HG03439 (cell line): ENCODE results near the gene CTBP2.

Source experiments
- ATAC-seq: cut with Tn5 transposase; IDR thresholded peaks from one replicate; pipeline ENCODE4 v1.9.1; 2021; ENCODE audit warnings: mild to moderate bottlenecking, moderate library complexity; ENCODE audit not compliant: unreplicated experiment

CTBP2 gene

DNA sequence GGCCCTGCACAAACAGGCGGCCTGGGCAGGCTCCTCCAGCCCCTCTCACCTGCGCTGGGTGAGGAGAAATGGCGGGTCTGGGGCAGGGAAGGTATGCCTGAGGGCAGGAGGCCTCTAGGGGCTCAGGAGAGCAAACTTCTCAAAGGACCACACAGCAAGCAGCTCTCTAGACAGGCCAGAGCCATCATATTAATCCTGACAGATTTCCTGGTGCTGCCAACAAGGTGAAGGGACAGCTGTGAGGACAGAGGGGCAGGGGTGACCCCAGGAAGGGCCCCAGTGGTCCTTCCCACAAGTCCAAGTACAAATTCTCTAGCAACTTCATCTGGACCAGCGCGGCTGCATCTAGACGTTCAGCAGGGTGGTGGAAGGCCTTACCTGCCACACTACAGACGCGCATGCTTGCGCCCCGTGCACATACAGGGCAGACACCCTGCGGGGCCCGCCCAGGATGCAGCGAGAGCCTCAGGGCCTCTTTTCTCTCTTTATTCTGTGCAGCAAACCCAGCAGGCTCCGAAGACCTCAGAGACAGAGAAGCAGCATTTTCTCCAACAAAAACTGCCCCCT lies 156.4 kb downstream of the CTBP2 start:
- ATAC-seq = no peak

DNA sequence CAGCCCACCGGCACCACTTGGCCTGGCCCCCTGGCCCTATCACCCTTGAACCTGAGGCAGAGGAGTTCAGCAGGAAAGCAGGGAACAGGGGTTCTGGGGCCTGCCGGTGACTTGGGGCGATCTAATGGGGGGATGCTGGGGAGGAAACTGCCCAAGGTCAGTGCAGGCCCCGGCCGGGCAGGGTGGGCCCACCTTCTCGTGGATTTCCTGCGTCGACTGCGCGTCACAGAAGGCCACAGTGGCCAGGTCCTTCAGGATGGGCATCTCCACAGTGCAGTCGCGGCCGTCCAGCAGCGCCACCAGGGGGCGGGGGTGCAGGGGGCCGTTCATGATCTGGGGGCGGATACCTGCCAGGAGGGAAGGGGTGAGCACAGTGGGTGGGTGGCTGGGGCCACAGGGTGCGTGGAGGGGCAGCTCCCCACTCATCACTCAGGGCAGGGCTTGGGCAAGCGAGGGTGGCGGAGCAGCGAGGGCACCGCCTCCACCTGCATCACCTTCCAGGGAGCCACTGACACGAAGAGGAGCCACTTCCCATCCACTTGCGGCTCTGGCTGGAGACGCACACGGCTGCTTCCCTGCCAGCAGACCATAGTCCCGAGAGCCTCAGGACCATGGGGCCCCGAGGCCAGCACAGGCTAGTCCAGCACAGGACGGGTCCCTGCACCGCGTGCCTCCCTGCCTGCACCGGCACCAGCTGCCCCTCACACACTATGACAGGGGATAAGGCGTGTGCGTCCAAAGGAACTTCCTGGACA lies 157.0 kb downstream of the CTBP2 start:
- no peak for ATAC-seq

DNA sequence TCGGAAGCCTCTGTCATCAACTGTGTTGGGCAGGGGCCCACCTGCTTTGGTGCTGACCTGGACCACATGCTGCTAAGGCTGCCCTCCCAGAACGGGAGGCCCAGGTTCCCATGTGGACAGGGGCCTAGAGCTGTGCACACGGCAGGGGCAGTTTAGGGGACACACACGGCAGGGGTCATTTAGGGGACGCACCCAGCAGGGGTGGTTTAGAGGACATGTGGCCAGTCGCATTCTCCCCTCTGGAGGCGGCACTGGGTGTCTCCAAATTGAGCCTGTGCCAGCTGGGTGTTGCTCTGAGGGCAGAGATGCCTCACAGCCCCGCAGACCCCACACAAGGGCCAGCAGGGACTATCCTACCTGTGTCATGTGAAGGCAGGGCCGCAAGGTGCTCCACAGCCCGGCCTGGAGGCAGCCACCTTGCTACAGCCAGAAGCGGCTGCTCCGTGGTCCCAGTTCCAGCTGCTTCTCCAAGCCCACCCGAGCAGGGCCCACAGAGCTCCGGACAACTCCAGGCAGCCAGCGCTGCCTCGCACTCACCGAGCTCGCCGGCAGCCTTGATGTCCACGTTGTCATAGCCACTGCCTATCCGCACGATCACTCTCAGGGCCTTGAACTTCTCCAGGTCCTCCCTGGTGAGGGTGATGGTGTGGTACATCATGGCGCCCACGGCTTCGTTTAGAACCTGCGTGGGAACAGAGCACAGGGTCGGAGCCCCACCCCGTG lies 157.8 kb downstream of the CTBP2 start:
- ATAC-seq = no peak

DNA sequence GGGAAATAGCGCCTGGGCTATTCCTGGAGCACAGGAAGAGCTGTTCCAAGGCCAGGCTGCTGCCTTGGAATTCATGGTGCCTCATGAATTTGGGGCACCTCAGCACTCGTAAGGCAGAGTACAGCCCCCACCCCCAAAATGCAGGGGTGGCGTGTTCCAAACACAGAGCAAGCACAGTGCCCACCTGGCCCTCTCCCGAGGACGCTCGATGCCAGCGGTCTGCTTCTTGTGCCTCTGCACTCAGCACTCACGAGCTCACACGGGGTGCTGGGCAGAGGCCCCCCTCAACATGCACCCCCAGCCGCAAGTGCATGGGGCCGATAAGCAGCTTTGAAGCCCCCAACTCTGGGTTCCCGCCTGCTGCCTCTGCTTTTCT lies 158.3 kb downstream of the CTBP2 start:
- ATAC-seq = no peak

DNA sequence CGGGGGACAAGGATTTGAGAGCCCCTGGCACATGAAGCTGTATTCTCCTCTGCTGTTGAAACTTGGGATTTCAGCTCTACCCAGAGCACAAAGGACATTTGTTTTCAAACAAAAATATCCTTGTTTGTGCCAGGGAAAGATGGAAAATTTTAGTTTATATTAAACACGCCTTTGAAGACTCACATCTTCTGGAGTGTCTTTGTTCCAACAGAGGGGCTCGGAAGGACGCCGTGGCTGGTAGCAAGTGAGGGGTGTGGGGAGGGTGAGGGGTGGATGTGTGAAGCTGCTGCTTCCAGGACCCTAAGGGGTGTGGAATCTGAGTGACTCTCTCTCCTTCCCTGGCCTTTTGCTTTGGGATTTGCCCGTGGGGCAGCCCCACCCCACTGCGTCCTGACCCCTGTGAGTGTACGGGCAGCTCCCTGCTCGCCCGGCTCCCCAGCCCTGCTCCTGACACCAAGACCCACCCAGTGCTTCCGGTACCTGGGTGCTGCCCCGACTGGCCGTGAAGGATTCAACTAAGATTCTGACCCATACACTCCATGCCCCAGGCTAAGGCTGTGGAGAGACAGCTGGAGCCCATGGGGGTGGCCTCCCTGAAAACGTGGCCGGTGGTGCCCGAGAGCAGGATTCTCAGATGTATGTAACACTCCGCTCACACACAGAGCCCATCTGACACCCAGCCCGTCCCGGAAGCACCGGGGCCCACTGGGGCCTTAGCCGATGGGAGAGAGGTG lies 158.9 kb downstream of the CTBP2 start:
- ATAC-seq = no peak

DNA sequence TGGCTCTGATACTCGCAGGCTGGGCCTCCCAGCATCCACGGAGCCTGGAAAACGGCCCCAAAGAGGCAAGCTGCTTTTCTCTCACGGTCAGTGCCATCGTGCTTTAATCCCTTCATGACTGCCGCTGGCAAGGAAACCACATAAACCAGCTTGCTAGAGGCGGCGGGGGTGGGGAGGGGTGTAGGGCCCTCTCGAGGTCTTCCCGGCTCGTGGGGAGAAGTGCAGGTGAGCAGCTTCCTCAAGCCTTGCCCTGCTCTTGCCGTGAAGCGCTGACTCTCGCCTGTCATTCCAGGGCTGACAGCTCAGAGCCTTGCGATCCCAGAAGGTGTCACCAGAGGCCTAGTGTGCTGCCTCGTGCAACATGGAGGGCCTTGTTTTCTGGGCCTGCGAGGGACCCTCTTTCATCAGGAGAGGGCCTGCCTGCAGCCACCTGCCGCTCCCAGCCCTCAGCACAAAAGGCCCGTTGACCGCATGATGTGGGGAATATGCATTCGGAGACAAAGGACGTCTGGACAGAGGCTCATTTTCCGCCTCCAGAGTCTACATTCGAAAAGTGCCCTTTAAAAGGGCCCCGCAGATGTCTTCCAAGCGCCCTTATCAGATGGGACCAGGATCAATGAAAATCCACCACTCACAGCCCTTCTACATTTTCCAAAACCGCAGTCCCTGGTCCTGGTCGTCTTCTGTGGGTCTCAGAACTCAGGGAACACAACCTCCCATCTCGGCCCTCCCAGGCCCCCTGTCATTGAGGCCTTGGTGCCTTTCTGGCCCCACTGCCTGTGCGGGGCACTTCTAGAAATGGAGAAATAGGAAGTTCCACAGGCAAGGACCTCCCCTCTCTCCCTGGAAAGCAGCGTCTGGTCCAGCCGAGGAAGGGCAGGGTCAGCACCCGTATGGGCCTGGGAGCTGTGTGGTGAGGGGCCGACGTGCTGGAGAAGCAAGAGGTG lies 159.7 kb downstream of the CTBP2 start:
- ATAC-seq = no peak

DNA sequence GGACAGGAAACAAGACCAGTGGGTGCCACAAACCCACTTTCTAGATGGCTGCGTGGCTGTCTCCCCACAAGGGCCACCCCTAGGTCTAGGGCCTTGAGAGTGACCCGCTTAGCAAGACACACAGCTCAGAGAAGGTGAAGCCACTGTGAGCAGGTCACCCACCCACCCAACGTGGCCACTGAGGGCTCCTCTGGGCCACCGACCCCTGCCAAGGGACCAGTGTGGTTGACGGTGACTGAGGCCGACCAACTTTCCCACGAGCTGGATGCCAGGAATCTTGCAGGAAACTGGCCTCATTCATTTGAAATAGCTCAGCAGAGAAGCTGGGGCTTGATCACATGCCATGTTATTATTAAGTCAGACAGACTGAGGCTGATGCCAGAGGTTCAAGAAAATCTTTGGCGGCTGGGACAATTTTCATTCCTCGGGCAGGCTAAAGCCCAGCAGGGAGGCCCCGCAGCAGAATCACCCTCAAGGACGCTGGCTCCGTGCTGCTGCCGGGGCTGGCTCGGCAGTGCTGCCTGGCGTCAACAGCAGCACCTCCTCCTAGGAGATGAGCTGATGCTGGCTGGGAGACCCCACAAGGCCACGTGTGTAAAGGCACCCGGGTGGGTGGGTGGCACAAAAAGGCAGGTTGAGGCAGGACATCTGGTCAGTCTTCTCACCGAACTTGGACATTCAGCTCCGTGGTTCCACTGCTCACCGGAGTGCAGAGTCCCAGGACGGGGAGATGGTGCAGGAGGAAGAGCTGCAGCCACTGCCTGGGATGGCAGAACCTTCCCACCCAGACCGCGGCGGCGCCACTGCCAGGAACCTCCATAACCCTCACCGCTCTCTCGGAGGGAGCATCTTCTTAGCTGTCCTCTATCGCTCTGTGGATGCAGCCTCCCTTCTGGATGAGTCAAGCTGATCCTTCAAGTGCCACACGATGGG lies 160.7 kb downstream of the CTBP2 start:
- no peak for ATAC-seq

DNA sequence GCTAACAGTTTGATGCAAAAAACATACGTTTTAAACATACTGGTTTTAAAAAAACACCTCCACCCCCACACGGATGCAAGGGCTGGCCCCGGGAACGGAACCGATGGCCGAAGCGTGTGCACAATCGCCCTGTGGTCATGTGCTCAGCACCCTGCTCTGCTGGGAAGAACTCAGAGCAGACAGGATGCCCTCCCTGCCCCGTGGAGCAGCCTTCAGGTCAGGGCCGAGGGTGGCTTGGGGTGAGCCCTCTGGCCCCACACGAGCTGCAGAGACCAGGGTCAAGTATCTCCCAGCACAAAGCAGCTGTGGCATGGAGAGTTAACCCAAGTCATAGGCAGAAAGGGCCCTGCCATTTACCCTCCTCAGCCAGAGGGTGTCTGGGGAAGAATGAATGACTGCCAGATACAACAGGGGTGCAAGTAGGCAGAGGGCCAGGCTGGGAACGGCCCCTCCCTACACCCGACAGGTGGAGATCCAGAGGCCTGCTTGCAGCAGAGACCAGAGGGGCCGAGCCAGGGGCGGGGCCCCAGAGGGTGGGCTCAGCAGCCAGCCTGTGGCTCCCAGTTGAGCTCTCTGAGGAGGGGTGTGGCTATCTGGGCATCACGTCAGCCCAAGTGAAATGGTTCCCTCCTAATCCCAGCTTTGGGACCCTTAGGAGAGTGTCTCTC lies 161.6 kb downstream of the CTBP2 start:
- ATAC-seq = no peak

DNA sequence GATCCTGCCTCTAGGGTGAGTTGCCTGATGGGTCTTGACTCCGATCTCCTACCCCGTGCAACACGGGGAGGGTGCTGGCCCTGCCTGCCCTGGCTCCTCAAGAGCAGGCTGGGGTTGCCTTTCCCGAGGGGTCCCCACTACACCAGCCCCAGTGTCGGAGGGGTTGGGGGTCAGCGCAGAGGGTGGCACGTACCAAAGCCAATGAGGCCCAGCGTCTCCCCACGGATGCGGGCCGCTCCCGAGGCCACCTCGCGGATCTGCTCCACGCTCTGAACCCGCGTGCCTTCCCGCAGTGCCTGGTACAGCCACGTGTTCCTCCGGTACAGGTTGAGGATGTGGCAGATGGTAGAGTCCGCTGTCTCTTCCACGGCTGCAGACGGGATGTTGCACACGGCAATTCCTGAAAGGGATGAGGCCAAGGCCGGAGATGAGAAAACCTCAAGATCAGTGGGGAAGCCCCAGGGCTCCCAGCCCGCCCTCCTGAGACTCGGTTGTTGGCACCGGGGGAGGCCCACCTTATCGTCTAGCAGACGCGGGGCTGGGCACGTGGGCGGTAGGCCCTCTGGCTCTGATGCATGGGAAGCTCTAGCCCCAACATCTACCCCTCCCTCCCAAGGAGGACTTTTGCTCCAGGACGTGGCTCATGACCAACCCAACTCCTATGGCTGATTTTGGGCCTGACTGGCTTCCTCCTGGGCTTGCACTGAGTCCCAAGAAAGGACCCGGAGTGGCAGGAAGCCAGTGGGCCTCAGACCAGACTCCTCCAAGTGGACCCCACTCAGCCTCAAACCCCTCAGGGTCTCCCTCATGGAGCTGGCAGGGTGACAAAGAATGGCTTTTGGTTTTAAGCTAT lies 162.4 kb downstream of the CTBP2 start:
- ATAC-seq = no peak

DNA sequence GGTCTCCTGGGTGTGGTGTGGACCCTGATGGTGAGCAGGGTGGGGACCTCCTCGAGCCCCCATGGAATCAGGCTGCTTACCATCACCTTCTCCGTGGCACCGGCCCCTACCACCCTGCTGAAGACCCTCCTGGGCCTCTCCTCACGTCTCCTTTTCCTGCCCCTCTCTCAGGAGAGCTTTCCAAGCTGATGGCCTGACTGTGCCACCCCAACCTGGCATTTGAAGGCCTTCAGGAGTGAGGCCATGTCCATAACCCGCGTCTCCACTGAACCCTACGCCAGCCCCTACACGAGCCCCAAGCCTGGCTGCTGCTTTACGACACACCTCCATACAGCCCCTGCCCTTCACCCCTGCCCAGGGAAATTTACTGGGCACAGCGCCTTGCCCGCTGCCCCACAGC lies 163.1 kb downstream of the CTBP2 start:
- no peak for ATAC-seq

DNA sequence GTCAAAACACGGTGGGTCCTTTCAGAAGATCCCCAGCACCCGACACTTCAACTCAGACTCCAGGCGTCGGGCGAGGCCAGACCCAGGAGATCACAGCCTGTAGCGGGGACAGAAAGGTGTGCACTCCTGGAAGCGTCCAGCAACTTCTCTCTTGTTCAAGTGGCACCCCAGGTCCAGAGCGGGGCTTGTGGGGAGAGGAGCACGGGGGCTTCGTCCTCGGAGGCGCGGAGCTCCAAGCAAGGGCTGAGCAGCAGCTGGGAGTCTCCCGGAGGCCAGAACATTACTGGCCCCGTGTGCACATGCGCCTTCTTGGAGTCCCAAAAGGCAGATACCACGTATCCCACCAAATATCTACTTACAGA lies 163.5 kb downstream of the CTBP2 start:
- no peak for ATAC-seq

DNA sequence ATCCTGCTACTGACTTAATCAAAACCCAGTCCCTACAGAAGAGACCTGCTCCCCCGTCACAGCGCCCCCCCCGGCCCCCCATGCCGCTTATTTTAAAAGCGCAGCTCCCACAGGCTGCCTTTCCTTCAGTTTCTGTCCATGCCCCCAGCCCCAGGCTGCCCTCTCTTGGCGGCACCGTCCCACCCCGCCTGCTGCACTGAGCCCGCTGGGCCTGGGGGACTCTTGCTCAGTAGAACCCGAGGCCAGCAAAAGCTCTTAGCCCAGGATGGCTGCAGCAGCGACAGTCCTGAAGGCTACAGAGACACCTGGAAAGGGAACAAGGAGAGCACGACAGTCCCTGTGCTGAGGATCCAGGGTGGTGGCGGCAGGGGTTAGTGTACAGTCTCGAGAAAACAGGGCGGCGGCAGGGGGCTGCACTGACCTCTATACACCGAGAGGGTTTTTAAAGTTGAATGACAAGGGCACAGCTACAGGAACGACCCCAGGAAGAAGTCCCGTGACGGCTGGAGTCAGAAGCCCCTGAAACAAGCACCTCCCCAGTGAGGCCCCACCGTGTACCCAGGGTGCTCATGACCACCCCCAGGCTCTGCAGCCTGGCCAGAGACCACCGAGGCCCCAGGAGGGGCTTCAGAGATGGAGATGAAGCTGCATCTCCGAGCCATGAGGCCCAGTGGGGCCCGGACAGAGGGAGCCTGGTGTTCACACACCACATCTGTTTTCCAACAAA lies 164.1 kb downstream of the CTBP2 start:
- ATAC-seq = no peak

DNA sequence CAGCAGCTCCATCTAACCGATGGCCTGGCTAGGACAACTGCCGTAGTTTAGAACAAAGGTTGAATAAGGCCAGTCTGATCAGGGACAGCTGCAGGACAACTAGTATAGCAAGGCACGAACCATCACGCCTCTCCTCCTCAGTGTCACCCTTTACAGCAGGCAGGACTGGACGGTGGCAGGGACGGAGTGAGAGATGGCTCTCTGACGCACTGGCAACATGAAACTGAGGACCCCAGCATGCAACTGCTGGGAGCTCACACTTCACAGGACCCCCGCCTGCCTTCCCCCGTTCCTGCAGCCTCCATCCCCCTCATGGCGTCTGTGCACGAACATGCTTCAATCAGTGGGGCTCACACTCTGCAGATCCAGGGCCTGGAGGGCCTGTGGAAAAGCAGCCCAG lies 164.8 kb downstream of the CTBP2 start:
- ATAC-seq = no peak

DNA sequence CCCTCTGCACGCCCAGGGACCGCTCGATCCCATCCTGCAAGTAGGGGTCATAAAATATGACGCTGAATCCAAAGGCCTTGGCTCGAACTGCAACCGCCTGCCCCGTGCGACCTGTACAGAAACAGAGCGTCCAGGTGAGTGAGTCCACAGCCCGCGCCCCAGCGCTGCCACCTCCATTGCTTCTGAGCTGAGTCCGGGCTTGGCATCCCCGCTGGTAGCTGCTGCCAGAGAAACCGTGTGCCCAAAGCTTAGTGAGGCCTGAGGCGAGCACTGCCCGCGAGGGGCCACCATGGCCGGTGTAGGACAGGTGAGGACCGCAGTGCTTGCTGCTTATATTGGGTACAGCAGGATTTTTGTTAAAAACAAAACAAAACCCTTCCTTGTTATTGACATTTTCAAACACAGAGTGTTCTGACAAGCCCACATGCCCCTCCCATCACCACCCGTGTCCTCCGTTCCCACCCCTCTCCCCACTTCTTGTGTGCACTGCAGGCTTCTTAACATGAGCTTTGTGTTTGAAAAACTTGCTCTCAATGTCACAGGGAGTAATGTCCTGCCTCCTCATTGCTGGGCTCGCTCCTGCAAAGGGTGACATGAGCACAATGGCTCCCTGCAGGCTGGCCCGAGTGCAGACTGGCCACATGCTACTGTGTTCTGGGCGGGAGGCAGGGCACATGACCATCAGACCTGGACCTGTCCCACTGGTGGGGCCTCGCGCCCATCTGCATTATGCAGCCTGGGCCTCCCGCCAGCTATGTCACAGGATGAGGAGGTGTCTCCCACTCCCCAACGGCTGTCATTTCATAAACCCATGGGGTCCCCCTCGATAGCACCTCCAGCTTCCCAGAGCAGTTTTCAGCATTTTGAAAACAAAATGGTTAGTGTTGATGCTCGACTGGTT lies 165.5 kb downstream of the CTBP2 start:
- no peak for ATAC-seq

DNA sequence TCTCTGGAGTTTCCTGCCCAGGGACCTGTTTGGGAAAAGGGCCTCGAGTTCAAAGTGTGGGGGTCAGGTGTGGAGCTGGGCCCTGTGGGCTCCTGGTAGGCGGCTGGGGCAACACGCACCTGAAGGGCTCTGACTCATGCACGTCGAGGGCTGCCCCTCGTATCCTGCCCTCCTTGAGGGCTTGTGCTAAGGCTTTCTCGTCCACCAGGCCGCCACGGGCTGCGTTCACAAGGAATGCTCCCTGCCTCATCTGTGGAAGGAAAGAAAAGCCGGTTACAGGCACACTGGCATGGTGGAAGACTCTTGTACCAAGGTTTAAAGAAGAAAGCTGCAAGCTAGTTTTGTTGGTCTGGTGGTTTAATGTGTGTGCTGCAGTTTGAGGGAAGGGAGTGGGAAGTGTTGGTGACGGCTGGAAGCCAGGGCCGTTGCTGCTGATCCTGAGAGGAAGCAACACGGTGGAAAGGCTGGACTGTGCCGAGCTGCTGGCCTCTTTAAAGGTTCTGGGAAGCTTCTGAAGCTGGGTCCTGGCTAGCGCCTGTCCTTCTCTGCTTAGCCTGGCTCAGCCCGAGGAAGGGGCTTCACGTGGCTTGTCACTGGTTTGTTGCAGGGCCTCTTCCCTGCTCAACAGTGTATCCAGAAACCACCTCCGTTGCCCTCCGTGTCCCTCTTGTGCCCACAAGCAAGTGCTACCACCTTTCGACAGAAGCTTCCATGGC lies 166.5 kb downstream of the CTBP2 start:
- ATAC-seq = no peak

DNA sequence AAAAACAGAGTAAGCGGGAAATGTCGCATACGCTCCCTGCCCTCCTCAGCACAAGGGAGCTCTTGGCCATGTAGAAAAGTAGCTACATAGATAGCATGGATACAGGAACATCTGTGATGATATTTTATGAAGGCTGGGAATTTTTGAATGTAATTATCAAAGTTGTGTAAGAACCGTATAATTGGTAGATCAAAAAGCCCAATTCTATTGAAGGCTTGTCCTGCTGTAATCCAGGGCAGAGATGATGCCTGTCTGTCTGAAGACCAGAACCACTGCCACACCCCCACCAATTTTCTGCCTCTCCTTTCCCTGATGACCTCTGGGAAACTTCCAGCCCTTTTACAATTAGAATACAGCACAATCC lies 167.0 kb downstream of the CTBP2 start:
- ATAC-seq = no peak
